Right lobe of liver (tissue), 6 donors: Measurements from ENCODE around the gene ERBB4. TPM values are rescaled to one million over a fixed set of nuclear protein-coding genes. Genes with fewer than 3 reads are reported as not detected.

Experiments
- ATAC-seq, 4 donors: fragments of 200-7000 bp; cut with Tn5 transposase; one replicate each; pipeline ENCODE4 v1.9.1; 2020; ENCODE audit warnings: mild to moderate bottlenecking in 4 of 4, moderate library complexity in 4 of 4
- DNase-seq, 3 donors: peaks; one replicate each; pipeline ENCODE4 v3.0.0-alpha.2; 2020
- H3K27ac ChIP-seq, 3 donors: fragments of 200-600 bp; one replicate each; pipeline ENCODE4 v1.8.0; 2022
- H3K27me3 ChIP-seq, 2 donors: fragments of 200-600 bp; one replicate each; pipeline ENCODE4 v1.8.0; 2022
- H3K36me3 ChIP-seq, 4 donors: fragments of 200-600 bp; sonication (generic) in 1 of 4; one replicate each; pipeline versions ENCODE4 v1.5.1 to v1.8.0; 2017 to 2022; ENCODE audit warnings: control low read depth in 1 of 4
- H3K4me1 ChIP-seq, 4 donors: fragments of 200-600 bp; sonication (generic) in 1 of 4; one replicate each; pipeline versions ENCODE4 v1.5.1 to v1.8.0; 2017 to 2022; ENCODE audit warnings: control low read depth in 1 of 4
- H3K4me3 ChIP-seq, 3 donors: fragments of 200-600 bp; one replicate each; pipeline ENCODE4 v1.8.0; 2022
- H3K9me3 ChIP-seq, 4 donors: fragments of 200-600 bp; sonication (generic) in 1 of 4; one replicate each; pipeline versions ENCODE4 v1.5.1 to v1.8.0; 2017 to 2022; ENCODE audit warnings: control low read depth in 1 of 4
- POLR2A ChIP-seq: fragments of 450-650 bp; IDR thresholded peaks from one replicate; pipeline ENCODE4 v1.6.1; 2017; ENCODE audit warnings: antibody characterized with exemption, mild to moderate bottlenecking
- WGBS: methylation state at CpG from one replicate; pipeline ENCODE4 v1.1.6; 2018; ENCODE audit warnings: low coverage, low lambda C conversion rate; ENCODE audit not compliant: insufficient coverage; ENCODE audit errors: missing lambda C conversion rate; 5-methylcytosine and 5-hydroxymethylcytosine counted together
- intact Hi-C, 2 donors: fragments of 100-400 bp; cut with DNase I; formaldehyde crosslinking; loops; one replicate each; pipeline versions ENCODE4 v1.11.2 to v1.14.1; 2022
- total RNA-seq, 6 experiments: library from RNA; depleted of rRNA in 2 of 6; stranded (reverse); fragments of >200 nt in 2 of 6; fragmentation: NEBNext Ultra II Directional in 3 of 6; extraction: Animal tissue kit (Norgen Biotek cat#: 25700) in 3 of 6; gene quantifications; one replicate each; pipeline versions ENCODE4 v1.1.0 to v1.2.4, GENCODE V29; 2016 to 2023
- TF ChIP-seq, protein P1 (sequence below), 4 donors: fragments of 200-600 bp in 3 of 4; fragments of 450-650 bp in 1 of 4; IDR thresholded peaks; one replicate each; pipeline versions ENCODE4 v1.5.1 to v1.8.0; 2016 to 2022; ENCODE audit warnings: antibody characterized with exemption in 4 of 4, mild to moderate bottlenecking in 2 of 4
- donor health status: DM: no; HTN: yes; CAD: no.
- donor health status: DM: no; HTN: no; CAD: no.
- donor health status: DM: no; HTN: no; CAD: no.
- donor health status: DM: no; HTN: yes; CAD: no.
- donor health status: DM: no; HTN: yes; CAD: no.

ERBB4 gene
- total RNA-seq, 6 experiments from 2014 or later = 0.02 to 0.59 (median 0.08) TPM; not detected in 2

DNA sequence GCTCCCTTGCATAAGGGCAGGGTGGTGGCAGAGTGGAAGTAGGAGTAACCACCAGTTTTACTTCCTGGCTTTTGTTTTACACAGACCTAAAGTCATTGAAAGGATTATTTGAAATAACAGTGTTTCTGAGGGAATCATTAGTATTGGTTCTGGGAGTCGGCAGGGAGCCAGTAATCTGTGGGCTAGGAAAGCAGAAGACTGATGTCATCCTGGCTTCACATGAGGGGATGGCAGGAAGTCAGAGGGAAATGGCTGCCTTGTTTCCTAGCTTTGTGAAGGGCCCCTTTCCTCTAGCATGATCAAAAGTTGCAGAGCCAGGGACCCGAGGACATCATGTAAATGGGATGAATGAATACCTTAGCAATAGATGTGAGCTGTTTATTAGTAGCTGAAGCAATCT is 1189.6 kb downstream of the ERBB4 start:
- TF ChIP-seq, protein P1, sequence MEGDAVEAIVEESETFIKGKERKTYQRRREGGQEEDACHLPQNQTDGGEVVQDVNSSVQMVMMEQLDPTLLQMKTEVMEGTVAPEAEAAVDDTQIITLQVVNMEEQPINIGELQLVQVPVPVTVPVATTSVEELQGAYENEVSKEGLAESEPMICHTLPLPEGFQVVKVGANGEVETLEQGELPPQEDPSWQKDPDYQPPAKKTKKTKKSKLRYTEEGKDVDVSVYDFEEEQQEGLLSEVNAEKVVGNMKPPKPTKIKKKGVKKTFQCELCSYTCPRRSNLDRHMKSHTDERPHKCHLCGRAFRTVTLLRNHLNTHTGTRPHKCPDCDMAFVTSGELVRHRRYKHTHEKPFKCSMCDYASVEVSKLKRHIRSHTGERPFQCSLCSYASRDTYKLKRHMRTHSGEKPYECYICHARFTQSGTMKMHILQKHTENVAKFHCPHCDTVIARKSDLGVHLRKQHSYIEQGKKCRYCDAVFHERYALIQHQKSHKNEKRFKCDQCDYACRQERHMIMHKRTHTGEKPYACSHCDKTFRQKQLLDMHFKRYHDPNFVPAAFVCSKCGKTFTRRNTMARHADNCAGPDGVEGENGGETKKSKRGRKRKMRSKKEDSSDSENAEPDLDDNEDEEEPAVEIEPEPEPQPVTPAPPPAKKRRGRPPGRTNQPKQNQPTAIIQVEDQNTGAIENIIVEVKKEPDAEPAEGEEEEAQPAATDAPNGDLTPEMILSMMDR (IDR thresholded peaks at IDR 0.05) = no peak
- no peak for TF ChIP-seq POLR2A
- 73% methylated on average over 2 of the region's 2 CpGs for WGBS
- Histone ChIP-seq H3K27me3 (no peaks in the 10 kb centered on the region), H3K36me3 (no peaks in the 10 kb centered on the region), H3K27ac (no peak overlapping the region), H3K4me3 (no peak overlapping the region), H3K4me1 (no peaks in the 10 kb centered on the region), H3K9me3 (no peaks in the 10 kb centered on the region)
- intact Hi-C loops = no loop called here
- ATAC-seq = no peak
- no peak for DNase-seq

DNA sequence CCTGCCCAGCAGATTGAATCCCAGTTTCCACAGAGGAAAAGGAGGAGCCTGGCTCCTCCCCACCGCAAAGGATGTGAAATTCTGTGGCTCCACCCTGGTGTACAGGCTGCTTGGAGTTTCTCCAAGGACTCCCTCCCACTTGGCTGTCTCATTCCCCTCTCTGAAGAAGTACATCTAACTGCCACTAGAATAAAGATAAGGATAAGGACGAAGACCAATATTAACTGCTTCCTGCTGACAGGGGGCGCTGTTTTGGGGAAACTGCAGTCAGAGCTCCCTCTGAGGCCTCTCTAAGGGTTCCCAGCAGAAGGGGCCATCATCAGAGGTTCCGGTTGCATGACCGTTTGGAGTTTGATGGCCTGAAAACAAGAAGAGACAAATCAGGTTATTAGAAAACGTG is 1191.3 kb downstream of the ERBB4 start:
- ATAC-seq = no peak
- H3K27ac ChIP-seq = no peak overlapping the region
- intact Hi-C loops = no loop called here
- H3K36me3 ChIP-seq = no peaks in the 10 kb centered on the region
- H3K4me1 ChIP-seq = no peaks in the 10 kb centered on the region
- H3K4me3 ChIP-seq = no peak overlapping the region
- H3K9me3 ChIP-seq = no peaks in the 10 kb centered on the region
- 43% methylated on average over 6 of the region's 6 CpGs for WGBS
- no peaks in the 10 kb centered on the region for H3K27me3 ChIP-seq
- no peak for DNase-seq
- TF ChIP-seq POLR2A = no peak
- TF ChIP-seq, protein P1 (IDR thresholded peaks at IDR 0.05) = no peak

DNA sequence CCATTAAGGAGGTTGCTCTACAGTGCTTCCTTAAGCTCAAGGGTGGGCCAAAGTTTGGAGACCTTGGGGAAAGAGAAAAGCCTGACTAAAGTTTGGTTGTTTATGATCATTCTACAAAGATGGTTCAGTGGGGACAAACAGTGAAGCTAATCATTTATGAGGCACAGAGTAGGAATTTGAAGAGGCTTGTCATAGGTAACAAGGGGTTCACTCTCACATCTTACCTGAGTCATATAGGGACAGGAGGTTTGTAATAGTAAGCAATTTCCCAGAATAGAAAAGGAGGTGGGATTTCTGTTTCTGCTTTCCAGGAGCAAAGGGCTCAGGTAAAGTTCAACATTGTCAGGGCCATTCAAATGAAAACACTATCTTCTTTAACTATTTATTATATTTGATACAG is 1194.3 kb downstream of the ERBB4 start:
- DNase-seq = no peak
- intact Hi-C loops = no loop called here
- no peak overlapping the region for H3K4me3 ChIP-seq
- no peaks in the 10 kb centered on the region for H3K36me3 ChIP-seq
- no peak for ATAC-seq
- H3K27me3 ChIP-seq = no peaks in the 10 kb centered on the region
- H3K27ac ChIP-seq = no peak overlapping the region
- H3K9me3 ChIP-seq = no peaks in the 10 kb centered on the region
- H3K4me1 ChIP-seq = no peaks in the 10 kb centered on the region
- no peak for TF ChIP-seq POLR2A

DNA sequence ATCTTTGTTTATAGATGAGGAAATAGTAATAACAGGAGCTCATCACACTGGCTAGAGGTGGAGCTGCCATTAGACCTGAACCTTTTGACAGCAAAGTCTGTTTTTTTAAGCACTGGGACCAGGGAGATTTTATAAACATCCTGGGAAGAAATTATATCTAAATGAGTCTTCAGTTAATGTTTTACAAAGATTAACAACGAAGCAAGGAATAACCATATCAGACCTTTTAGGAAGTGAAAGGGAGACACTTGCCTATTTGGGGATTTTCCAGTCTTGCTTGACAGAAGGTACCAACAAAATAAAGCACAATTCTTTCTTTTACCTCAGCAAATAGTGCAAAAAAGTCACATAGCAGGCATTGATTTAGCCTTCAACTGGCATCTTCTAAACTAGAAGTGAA is 1205.2 kb downstream of the ERBB4 start:
- no peak for DNase-seq

DNA sequence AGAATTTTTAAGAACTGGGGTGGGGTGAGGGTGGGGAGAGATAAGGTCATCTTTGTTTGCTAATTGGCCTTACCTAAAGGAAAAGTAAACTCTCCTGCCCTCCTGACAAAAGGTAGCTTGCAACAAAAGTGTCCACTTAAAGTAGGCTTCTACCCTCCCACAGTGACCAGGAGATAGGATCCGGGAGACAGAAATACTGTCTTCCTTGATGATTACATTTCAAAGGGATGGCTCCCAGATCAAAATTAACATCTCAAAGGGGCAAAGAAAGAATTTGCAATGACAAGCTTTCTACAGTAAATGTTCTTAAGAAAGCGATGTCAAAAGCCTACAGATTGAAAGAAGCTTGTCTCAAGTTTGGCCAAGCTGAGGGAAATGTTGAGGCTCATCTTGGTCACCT is 1206.9 kb downstream of the ERBB4 start:
- H3K4me3 ChIP-seq = no peak overlapping the region
- ATAC-seq = no peak
- H3K4me1 ChIP-seq = no peaks in the 10 kb centered on the region
- no peaks in the 10 kb centered on the region for H3K27me3 ChIP-seq
- H3K9me3 ChIP-seq = no peaks in the 10 kb centered on the region
- H3K36me3 ChIP-seq = no peaks in the 10 kb centered on the region
- DNase-seq = no peak
- intact Hi-C loops = no loop called here
- TF ChIP-seq POLR2A = no peak
- TF ChIP-seq, protein P1 (IDR thresholded peaks at IDR 0.05) = no peak
- no peak overlapping the region for H3K27ac ChIP-seq
- WGBS = 24% methylated on average over 2 of the region's 2 CpGs

More for the DNA sequence above, 1205.2 kb downstream of the ERBB4 start:
- Histone ChIP-seq H3K4me1 (no peaks in the 10 kb centered on the region), H3K4me3 (no peak overlapping the region), H3K36me3 (no peaks in the 10 kb centered on the region), H3K27ac (no peak overlapping the region), H3K27me3 (no peaks in the 10 kb centered on the region), H3K9me3 (no peaks in the 10 kb centered on the region)
- 22% methylated on average over 1 of the region's 1 CpG for WGBS
- no peak for ATAC-seq
- TF ChIP-seq, protein P1 (IDR thresholded peaks at IDR 0.05) = no peak
- TF ChIP-seq POLR2A = no peak
- intact Hi-C loops = no loop called here
